ENCODE measurements around the gene GCAT. TPM values are rescaled to one million over a fixed set of nuclear protein-coding genes. Genes with fewer than 3 reads are reported as not detected.

The GCAT gene
- total RNA-seq, 3 donors from 2014 or later: 17.3 to 23.7 (median 21.6) TPM

DNA sequence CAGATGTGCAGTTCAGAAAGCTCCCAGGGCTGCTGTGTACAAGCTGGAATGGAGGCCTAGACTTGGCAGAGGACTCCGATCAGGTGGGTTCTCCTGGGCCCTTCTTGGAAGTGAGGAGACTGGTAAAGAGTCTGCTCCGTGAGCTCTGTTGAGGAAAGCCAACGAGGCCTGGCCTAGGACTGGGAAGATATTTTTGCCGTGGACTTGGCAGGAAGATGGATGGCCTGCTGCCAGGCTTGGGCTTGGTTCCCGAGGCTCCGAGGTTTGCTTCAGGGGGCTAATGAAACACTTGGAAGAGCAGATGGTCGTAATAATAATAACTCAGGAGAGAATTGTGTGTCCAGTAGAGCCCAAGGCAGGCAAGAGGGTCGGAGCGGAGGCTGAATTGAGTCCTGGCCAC is 19.3 kb downstream of the GCAT start:
- intact Hi-C loops (cut with DNase I; ENCODE audit: low total_unique reads): no loop called here
- no peak for TF ChIP-seq POLR2AphosphoS5 (IDR thresholded peaks at IDR 0.05)
- no peak for TF ChIP-seq POLR2A (IDR thresholded peaks at IDR 0.05)
- TF ChIP-seq, protein P1, sequence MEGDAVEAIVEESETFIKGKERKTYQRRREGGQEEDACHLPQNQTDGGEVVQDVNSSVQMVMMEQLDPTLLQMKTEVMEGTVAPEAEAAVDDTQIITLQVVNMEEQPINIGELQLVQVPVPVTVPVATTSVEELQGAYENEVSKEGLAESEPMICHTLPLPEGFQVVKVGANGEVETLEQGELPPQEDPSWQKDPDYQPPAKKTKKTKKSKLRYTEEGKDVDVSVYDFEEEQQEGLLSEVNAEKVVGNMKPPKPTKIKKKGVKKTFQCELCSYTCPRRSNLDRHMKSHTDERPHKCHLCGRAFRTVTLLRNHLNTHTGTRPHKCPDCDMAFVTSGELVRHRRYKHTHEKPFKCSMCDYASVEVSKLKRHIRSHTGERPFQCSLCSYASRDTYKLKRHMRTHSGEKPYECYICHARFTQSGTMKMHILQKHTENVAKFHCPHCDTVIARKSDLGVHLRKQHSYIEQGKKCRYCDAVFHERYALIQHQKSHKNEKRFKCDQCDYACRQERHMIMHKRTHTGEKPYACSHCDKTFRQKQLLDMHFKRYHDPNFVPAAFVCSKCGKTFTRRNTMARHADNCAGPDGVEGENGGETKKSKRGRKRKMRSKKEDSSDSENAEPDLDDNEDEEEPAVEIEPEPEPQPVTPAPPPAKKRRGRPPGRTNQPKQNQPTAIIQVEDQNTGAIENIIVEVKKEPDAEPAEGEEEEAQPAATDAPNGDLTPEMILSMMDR (IDR thresholded peaks at IDR 0.05): no peak
- Histone ChIP-seq H3K4me3 (no peak overlapping the region), H3K4me1 (peaks cover 0 to 7% of the 10 kb centered on the region in 2 donors), H3K27me3 (peaks cover 0 to 8% of the 10 kb centered on the region in 2 donors), H3K36me3 (peaks cover 9% of the 10 kb centered on the region), H3K27ac (peak overlapping the region in 1 of 2 donors; percentile 14), H3K9me3 (no peaks in the 10 kb centered on the region)
- DNase-seq (ENCODE audit: low spot score in 2 of 2): no peak

GRCh38 chr22:37830093-37830842 is 22.5 kb downstream of the GCAT start:
- intact Hi-C loops (cut with DNase I; ENCODE audit: low total_unique reads): no loop called here
- no peak overlapping the region for H3K27ac ChIP-seq
- H3K4me1 ChIP-seq: no peaks in the 10 kb centered on the region
- DNase-seq (ENCODE audit: low spot score in 2 of 2): no peak
- peaks cover 9% of the 10 kb centered on the region for H3K36me3 ChIP-seq
- no peaks in the 10 kb centered on the region for H3K27me3 ChIP-seq
- no peaks in the 10 kb centered on the region for H3K9me3 ChIP-seq
- H3K4me3 ChIP-seq: no peak overlapping the region
- TF ChIP-seq POLR2AphosphoS5 (IDR thresholded peaks at IDR 0.05): no peak
- no peak for TF ChIP-seq POLR2A (IDR thresholded peaks at IDR 0.05)
- TF ChIP-seq, protein P1 (IDR thresholded peaks at IDR 0.05): no peak

- Histone ChIP-seq H3K36me3 (peaks cover 9% of the 10 kb centered on the region), H3K4me3 (no peak overlapping the region)
- intact Hi-C loops (cut with DNase I; ENCODE audit: low total_unique reads): no loop called here
Measured at GRCh38 chr22:37831472-37831871, 23.7 kb downstream of the GCAT start.

GRCh38 chr22:37832022-37832857 is 24.5 kb downstream of the GCAT start:
- peaks cover 9% of the 10 kb centered on the region for H3K36me3 ChIP-seq
- DNase-seq (ENCODE audit: low spot score in 2 of 2): no peak
- TF ChIP-seq POLR2AphosphoS5 (IDR thresholded peaks at IDR 0.05) (no peak), POLR2A (IDR thresholded peaks at IDR 0.05) (no peak)
- TF ChIP-seq, protein P1 (IDR thresholded peaks at IDR 0.05): no peak
- H3K4me3 ChIP-seq: no peak overlapping the region
- no peak overlapping the region for H3K27ac ChIP-seq
- intact Hi-C loops (cut with DNase I; ENCODE audit: low total_unique reads): no loop called here
- H3K9me3 ChIP-seq: no peaks in the 10 kb centered on the region
- no peaks in the 10 kb centered on the region for H3K27me3 ChIP-seq
- no peaks in the 10 kb centered on the region for H3K4me1 ChIP-seq

More at GRCh38 chr22:37831472-37831871, 23.7 kb downstream of the GCAT start:
- Histone ChIP-seq H3K9me3 (no peaks in the 10 kb centered on the region), H3K4me1 (no peaks in the 10 kb centered on the region), H3K27ac (no peak overlapping the region), H3K27me3 (no peaks in the 10 kb centered on the region)
- no peak for DNase-seq (ENCODE audit: low spot score in 2 of 2)
- TF ChIP-seq, protein P1 (IDR thresholded peaks at IDR 0.05): no peak
- TF ChIP-seq POLR2A (IDR thresholded peaks at IDR 0.05) (no peak), POLR2AphosphoS5 (IDR thresholded peaks at IDR 0.05) (no peak)
